ENCODE data around the gene SMYD5. TPM values are rescaled to one million over a fixed set of nuclear protein-coding genes. Genes with fewer than 3 reads are reported as not detected.

Gene SMYD5
- total and polyA plus RNA-seq, 9 of the 15 experiments (the other 6 are each of a cell fraction or from before 2014, with no cell fraction given) = 11.4 to 56.8 (median 32.0) TPM

DNA sequence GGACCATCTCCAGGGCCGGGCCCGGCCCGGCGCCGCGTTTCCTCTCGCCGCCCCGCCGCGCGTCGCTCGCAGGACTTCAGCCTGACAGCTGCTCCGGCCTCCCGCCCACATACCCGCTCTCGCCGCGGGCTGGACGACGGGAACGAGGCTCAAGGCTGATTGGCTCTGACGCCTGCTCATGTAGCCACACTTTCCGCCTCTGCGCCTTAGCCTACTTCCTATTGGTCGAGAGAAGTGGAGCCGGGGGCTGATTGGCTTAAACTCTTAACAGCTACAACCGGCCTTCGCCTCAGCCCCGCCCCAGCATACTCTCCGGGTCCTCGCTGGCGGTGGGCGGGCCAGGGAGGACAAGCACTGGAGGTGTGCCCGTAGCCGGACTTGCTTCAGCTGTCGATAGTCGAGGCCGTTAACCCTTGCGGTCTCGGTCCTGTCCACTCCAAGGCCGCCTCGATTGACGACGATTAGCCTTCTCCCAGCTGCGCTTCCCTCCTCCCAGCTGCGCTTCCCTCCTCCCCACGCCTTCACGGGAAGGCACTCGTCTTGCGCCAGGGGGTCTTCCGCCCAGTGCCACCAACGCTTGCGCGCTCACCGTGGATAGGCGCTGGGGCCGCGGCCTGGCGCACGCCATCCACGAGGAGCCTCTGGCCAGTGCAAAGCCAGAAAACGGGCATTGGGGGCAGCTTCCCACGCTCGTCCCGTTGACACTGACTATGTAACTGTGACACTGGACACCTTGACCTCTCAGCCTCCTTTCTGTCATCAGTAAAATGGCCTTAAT, 19.3 kb downstream of the SMYD5 start, which contains the start of gene PRADC1 (continued):
- TF ChIP-seq, protein P1, sequence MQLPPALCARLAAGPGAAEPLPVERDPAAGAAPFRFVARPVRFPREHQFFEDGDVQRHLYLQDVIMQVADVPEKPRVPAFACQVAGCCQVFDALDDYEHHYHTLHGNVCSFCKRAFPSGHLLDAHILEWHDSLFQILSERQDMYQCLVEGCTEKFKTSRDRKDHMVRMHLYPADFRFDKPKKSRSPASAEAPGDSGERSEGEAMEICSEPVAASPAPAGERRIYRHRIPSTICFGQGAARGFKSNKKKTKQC (CRISPR knock-in tag; IDR thresholded peaks at IDR 0.05) = no peak; the same call in 1 of the 2 replicates
- TF ChIP-seq ZNF197 (CRISPR knock-in tag; IDR thresholded peaks at IDR 0.05; ENCODE audit: low read depth) (no peak), NFE2L1 (tag; IDR thresholded peaks at IDR 0.05; ENCODE audit: borderline replicate concordance, low read depth) (no peak), HDAC6 (IDR thresholded peaks at IDR 0.05; ENCODE audit: low read depth, low read length) (no peak), NONO (IDR thresholded peaks at IDR 0.05; ENCODE audit: low read depth in 2 of 2, low read length in 1 of 2) (no peak), SIX5 (IDR thresholded peaks at IDR 0.05; ENCODE audit: borderline replicate concordance in 1 of 2, insufficient read depth in 1 of 2, low read depth in 1 of 2, low read length in 2 of 2) (no peak), GTF2F1 (IDR thresholded peaks at IDR 0.05; ENCODE audit: low read depth, low read length) (no peak), PCBP1 (IDR thresholded peaks at IDR 0.05; ENCODE audit: low read depth, low read length, poor library complexity, severe bottlenecking) (no peak), MAZ (CRISPR knock-in tag; conservative IDR thresholded peaks at IDR 0.05 in 1 of 2, IDR thresholded peaks at IDR 0.05 in 1 of 2) (peak; percentile 27 to 58; a peak in 2 of 4 replicates), RFX5 (IDR thresholded peaks at IDR 0.05; ENCODE audit: low read depth, low read length) (no peak), ZNF445 (CRISPR knock-in tag; IDR thresholded peaks at IDR 0.05; ENCODE audit: low read depth) (no peak)
- TF ChIP-seq, protein P2, sequence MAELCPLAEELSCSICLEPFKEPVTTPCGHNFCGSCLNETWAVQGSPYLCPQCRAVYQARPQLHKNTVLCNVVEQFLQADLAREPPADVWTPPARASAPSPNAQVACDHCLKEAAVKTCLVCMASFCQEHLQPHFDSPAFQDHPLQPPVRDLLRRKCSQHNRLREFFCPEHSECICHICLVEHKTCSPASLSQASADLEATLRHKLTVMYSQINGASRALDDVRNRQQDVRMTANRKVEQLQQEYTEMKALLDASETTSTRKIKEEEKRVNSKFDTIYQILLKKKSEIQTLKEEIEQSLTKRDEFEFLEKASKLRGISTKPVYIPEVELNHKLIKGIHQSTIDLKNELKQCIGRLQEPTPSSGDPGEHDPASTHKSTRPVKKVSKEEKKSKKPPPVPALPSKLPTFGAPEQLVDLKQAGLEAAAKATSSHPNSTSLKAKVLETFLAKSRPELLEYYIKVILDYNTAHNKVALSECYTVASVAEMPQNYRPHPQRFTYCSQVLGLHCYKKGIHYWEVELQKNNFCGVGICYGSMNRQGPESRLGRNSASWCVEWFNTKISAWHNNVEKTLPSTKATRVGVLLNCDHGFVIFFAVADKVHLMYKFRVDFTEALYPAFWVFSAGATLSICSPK (IDR thresholded peaks at IDR 0.05; ENCODE audit: borderline replicate concordance) = no peak
- TF ChIP-seq, protein P3, sequence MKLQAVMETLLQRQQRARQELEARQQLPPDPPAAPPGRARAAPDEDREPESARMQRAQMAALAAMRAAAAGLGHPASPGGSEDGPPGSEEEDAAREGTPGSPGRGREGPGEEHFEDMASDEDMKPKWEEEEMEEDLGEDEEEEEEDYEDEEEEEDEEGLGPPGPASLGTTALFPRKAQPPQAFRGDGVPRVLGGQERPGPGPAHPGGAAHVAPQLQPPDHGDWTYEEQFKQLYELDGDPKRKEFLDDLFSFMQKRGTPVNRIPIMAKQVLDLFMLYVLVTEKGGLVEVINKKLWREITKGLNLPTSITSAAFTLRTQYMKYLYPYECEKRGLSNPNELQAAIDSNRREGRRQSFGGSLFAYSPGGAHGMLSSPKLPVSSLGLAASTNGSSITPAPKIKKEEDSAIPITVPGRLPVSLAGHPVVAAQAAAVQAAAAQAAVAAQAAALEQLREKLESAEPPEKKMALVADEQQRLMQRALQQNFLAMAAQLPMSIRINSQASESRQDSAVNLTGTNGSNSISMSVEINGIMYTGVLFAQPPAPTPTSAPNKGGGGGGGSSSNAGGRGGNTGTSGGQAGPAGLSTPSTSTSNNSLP (IDR thresholded peaks at IDR 0.05; ENCODE audit: borderline replicate concordance, low read depth, low read length) = no peak
- TF ChIP-seq, protein P4, sequence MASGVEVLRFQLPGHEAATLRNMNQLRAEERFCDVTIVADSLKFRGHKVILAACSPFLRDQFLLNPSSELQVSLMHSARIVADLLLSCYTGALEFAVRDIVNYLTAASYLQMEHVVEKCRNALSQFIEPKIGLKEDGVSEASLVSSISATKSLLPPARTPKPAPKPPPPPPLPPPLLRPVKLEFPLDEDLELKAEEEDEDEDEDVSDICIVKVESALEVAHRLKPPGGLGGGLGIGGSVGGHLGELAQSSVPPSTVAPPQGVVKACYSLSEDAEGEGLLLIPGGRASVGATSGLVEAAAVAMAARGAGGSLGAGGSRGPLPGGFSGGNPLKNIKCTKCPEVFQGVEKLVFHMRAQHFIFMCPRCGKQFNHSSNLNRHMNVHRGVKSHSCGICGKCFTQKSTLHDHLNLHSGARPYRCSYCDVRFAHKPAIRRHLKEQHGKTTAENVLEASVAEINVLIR (CRISPR knock-in tag; IDR thresholded peaks at IDR 0.05) = no peak
- TF ChIP-seq, protein P5, sequence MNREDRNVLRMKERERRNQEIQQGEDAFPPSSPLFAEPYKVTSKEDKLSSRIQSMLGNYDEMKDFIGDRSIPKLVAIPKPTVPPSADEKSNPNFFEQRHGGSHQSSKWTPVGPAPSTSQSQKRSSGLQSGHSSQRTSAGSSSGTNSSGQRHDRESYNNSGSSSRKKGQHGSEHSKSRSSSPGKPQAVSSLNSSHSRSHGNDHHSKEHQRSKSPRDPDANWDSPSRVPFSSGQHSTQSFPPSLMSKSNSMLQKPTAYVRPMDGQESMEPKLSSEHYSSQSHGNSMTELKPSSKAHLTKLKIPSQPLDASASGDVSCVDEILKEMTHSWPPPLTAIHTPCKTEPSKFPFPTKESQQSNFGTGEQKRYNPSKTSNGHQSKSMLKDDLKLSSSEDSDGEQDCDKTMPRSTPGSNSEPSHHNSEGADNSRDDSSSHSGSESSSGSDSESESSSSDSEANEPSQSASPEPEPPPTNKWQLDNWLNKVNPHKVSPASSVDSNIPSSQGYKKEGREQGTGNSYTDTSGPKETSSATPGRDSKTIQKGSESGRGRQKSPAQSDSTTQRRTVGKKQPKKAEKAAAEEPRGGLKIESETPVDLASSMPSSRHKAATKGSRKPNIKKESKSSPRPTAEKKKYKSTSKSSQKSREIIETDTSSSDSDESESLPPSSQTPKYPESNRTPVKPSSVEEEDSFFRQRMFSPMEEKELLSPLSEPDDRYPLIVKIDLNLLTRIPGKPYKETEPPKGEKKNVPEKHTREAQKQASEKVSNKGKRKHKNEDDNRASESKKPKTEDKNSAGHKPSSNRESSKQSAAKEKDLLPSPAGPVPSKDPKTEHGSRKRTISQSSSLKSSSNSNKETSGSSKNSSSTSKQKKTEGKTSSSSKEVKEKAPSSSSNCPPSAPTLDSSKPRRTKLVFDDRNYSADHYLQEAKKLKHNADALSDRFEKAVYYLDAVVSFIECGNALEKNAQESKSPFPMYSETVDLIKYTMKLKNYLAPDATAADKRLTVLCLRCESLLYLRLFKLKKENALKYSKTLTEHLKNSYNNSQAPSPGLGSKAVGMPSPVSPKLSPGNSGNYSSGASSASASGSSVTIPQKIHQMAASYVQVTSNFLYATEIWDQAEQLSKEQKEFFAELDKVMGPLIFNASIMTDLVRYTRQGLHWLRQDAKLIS (CRISPR knock-in tag; IDR thresholded peaks at IDR 0.05) = peak; percentile 29; the same call in 1 of the 2 replicates

Data from K562 (cell line).